MV-4-11 (cell line): ENCODE data around the gene TBC1D5.
"Not testable (repeated sequence)": the region's sequence is repeated elsewhere in the genome, so short reads cannot be mapped to it uniquely, and the experiment has no call there.

Source experiments
- DNase-seq: peaks from one replicate; lab custom pipeline; 2025; lab: John Stamatoyannopoulos, UW

TBC1D5 gene

DNA sequence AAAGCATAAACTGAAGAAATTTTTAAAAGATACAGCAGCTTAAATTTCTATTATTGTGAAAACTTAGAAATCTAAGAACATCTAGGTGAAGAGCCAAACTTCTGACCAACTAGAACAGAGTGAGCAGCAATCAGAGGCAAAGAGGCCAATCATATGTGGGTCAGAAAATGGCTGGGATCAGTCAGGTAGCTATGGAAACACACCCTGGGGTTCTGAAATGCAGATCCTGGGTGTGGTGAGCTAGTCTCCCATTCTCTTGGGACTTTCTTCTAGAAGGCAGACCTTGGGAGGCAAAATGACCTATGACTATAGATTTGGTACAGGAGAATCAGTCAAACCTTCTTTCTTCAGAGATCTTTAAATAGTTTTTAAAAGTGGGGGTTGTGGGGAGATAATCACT, 385.8 kb downstream of the TBC1D5 start:
- no peak for DNase-seq

DNA sequence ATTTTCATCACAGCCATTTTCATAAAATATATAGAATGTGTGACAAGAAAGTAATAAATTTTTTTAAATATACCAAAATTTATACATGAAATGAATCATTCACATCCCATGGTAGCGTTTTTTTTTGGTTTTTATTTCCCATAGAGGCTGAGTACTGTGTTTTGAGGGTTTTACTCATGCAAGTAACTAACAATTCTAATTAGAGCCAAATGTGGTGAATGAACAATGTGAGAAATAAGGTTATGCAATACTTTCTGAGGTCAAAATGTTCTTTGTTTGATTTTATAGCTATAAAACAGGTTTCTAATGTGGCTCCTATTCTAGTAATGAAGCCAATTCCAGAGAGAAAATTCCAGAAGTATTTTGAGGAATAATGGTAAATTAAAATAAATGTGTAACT, 386.8 kb downstream of the TBC1D5 start:
- DNase-seq: no peak

DNA sequence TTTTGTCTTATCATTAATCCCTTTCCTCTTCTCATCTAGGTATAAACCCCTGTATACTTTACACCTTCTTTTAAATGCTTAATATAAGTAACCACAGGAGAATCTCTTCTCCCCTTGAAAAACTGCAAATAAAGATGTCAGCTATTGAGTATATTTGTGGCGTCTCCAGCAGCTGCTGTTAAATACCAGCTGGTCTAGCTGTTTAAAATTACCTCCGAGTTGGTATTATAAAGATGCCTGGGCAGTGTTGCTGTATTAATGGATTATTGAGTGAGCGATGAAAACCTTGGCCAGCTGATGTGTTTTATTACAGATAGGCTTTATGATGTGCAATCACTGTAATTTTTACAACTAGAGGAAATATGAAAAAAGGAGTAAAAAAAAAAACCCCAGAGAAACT, 388.1 kb downstream of the TBC1D5 start:
- DNase-seq: no peak

DNA sequence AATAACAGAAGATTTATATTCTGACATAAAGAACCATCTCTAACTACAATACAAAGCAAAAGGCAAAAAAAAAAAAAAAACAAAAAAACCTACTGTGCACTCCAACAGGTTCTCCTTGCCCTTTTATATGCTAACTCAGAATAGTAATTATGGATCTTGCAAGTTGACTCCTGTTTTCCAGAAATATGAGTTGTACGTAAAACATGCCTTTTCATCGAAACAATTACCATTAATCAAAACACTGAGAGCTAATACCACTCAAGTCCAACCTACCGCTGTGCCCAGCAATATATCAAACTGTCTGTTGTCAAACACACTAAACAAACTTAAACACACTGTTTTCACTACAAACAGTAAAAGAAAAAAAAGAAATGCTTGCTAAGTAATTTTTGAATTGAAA, 389.8 kb downstream of the TBC1D5 start:
- DNase-seq: no peak

DNA sequence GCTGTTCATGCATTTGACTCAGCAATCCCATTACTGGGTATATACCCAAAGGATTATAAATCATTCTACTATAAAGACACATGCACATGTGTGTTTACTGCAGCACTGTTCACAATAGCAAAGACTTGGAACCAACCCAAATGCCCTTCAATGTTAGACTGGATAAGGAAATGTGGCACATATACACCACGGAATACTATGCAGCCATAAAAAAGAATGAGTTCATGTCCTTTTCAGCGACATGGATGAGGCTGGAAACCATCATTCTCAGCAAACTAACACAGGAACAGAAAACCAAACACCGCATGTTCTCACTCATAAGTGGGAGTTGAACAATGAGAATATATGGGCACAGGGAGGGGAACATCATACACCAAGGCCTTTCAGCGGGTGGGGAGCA, 391.2 kb downstream of the TBC1D5 start:
- not testable (repeated sequence) for DNase-seq

DNA sequence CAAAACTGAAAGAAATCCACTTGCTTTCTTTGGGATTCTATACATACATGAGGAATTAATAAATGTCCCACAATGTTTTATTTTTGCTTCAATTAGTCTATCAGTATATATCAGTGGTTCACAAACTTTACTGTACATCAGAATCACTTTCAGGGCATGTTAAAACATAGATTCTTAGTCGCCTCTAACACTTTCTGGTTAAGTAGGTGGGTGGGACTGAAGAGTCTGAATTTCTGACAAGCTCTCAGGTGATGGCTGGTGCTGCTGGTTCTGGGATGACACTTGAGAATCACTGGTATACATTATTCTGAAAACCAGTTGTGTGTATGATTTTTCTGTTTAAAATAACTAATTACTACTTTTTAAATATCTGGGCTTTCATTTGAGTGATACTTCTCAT, 393.3 kb downstream of the TBC1D5 start:
- DNase-seq: no peak

DNA sequence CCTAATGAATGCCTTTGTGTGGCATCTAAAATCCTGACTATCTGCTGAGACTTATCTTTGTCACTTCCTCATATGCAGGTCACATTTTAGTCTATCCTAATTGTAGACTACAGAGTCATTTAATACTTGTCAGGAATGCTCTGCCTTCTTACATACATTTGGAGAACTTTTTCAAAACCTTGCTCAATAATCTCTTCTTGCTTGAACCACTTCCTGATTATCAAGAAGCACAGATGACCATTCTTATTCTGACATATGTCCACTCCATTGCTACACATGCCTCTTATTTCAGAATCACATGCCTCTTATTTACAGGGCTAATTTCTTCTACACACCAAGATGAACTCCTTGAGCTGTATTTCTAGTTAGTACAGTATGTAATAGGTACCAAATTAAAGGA, 400.3 kb downstream of the TBC1D5 start:
- DNase-seq: peak; percentile 47

DNA sequence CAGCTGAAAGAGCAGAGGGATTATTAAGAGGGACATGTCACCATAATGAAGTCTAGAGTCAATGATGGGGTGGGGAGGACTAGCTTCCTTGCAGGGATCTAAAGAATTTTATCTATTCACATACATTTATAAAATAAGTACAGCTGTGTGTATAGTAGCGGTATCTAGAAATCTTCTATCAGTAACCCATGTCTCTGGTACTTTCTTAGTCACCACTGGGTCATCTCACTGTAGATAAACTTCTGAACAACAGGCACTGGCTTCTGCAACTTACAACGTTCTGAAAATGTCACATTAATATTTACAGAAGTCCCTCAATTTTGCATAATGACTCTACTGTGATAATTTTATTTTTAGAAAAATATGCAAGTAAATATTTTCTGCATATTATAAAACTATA, 401.7 kb downstream of the TBC1D5 start:
- no peak for DNase-seq

DNA sequence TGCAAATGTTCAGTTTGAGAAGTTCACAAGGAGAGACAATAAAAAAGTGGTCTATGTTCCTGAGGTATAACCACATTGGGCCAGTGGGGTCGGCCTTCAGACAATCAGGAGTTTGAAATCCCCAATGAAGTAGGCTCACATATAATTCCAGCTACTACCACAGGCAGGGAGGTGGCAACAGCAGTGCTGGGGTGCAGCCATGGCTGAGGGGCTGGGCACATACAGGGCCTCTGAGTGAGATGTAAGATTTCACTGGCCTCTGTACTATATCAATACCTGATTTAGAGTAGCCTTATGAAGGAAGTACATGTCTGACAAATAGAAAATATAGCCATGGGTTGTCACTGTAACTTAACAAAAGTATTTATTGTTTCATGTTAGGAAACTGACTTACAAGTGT, 402.2 kb downstream of the TBC1D5 start:
- no peak for DNase-seq

DNA sequence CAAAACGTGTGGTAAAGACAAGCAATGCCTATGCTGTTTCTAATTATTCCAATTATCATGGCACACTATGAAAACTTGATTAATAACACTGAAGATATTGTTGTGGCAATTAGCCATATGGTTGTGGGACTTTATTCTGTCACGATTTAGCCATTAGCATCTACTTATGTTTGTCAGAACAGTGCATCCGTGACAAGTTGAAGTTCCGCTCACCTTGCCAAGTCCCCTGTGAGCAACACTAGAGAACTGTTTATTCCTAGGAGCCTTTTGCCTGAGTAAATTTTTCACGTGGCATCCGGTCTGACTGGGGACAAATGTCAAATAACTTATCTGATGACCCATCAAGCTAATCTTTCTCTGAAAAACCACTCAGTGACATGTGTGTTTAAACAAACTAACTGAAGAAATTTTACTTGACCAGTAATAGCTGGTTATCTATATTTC, 403.3 kb downstream of the TBC1D5 start:
- DNase-seq: no peak

DNA sequence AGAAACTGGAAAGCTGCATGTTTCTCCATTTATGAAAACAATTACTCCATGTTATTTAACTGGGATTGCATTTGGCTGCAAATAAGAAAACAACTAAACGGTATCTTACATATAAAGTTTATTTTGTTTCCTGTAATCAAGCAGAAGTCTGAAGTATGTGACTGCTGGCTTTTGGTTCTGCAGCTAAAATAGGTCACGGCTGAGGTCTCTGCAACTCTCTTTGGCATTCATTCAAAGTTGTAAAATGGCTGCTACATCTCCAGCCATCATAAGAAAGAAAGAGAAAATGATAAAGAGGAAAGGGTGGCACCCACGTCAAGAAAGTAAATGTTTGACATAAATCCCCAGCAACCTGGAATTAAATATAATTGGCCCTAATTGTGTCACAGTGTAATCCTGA, 406.1 kb downstream of the TBC1D5 start:
- no peak for DNase-seq

DNA sequence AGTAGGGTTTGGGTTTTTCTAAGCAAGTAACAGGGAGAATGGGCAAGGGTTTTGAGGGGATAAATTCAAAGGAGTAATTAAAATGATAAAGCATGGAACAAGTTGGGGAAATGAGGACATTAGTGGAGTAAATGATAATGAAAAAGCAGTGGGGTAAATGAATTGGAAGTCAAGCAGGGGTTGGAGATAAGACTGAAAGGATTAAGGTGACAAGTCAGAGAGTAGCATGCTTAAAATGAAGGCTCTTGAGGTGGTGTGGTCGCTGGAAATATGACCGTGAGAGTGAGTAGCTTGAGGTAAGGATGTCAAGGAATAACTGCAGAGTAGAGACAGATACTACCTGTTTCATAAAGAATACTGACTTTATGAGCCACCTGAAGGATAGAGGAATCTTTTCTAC, 408.5 kb downstream of the TBC1D5 start:
- DNase-seq: no peak

DNA sequence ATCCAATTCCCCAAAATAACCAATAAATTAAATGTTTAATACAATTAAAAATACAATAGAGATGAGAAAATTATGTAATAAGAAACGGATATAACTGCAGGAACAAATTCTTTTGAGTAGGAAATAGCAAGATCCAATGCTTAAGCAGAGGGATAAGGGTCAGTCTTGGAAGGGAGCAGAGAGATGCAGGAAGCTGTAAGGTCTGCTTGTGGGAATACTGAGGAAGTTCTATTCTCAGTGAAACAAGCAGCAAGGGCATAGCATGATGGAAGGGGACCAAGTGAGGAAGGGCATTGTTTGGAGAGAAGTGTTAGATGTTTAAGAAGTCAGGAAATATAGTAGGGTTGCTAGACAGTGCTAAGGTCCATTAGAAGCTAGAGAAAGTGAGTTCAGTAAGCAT, 409.0 kb downstream of the TBC1D5 start:
- DNase-seq: no peak

DNA sequence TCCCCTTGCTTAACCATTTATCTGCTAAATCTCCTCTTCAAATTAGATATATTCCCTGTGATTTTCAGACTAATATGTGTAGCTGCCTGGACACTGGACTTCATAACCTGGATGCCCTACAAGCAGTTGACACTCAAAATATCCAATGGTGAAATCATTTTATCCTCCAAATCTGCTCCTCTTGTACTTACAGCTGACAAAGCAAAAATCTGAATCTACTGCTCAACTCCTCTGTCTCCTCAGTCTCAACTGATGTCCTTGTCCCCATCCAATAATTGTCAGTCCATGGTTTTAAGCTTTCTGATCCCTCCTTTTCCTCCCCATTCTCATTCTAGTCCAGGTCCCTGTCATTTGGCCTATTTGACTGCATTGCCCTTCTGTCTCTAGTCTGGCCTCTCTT, 411.8 kb downstream of the TBC1D5 start:
- no peak for DNase-seq

DNA sequence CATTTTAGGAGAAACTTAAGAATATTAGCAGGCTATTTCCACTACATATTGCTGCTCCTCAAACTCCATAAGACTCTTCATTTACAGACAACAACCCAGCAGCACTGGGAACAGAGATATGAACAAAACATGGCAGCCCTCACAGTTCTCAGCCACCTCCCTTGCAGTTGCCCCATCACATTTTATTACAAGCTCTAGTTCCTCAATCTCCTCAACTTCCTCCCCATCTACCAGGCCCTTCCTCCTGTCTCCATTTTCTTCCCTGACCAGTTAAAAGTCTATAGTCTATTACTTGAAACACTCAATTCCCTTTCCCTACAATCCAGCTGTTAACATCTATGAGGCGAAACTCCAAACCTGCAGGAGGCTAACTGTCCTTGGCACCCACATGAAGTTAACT, 412.5 kb downstream of the TBC1D5 start:
- DNase-seq: peak; percentile 55

DNA sequence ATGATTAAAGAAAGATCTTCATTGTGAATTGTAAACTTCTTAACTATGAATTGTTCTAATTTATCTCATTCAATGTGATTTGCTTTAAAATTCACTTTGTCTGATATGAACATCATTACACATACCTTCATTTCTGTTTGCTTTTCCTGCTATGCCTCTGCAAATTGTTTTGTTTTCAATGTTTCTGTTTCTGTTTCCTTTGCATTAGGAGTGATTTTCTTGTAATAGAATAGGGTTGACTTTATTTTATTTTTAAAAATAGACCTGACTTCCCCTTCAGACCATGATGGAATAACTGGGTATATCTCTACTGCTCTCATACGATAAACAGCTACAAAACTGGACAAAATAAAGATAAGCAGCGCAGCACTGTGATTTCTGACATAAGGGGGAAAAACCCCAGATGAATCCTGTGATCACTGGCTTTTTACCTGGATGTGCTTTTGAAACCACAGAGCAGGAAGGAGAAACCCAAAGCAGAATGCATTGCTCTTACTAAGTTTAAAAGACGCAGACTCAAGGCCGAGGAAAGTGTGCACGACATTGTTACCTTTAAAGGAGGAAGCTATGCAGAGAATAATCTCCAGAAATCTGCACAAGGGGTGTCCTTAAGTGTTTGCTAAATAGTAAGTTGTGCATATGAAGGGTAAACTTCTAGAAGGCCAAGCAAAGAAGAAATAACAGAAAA, 420.2 kb downstream of the TBC1D5 start:
- DNase-seq: no peak

DNA sequence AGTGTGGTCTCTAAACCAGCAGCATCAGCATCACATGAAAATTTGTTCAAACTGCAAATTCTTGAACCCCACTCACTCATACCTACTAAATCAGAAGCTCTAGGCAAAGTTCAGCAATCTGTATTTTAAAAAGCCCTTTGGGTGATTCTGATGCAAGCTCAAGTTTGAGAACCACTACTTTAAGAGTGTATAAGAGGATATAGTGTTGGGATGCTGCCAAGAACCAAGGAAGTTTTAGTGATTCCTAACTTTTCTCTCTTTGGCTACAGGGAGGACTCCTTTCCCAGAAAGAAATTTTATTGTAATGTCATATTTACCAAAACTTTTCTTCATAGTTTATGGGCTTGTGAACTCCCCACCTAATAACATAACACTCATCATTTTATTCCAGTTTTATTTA, 422.2 kb downstream of the TBC1D5 start:
- no peak for DNase-seq

DNA sequence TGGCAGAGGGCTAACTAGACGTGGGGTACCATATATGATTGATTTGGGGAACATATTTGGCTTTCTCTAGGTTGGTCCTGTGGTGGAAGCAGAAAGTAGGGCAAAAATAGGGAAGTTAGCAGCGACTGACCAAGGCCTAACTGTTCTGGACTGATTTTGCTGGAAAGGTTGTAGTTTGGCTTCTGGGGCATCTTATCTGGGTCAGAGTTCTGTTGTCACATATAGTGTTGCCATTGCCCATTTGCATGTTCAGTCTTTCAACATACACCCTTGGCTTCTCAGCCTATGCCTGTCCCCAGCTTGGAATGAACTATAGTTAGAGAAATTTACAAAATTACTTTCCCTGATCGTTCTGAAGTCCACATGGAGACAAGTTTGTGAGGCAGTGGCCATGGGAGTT, 426.5 kb downstream of the TBC1D5 start:
- DNase-seq: no peak

DNA sequence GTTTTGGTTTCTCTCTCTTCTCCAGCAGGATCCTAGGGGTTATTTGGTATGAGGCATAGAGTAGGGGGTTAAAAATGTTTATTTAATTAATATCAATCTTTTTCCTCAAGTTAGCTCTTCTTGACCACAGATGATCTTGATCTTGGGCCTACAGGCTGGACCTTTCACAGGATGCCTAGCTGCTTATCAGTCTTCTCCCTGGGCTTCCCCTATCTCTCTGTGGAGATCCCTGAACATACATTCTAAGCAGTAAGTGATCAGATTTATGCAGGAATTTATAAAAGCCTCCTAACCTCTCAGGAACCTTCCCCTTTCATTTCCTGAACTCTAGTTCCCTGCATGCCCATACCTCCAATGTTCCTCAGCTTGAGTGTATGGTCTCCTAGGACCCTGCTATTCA, 428.3 kb downstream of the TBC1D5 start:
- DNase-seq: no peak

DNA sequence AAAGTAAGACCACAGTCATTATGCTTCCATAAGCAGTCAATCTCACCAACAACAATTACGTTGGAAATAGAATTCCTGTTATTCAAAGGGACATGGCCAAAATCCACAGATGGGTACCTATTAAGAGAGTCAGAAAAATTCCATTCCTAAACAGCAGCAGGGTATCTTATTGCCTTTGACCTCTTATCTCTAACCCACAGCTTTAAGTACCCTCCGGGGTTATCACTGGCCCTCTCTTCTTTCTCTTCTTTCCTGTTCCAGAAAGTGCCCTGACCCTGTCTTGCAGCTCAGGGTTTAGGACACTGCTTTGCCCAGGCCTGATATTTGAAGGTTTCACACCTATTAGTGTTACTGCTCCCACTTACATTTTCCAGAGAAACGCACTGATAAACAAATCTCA, 428.7 kb downstream of the TBC1D5 start:
- DNase-seq: no peak

DNA sequence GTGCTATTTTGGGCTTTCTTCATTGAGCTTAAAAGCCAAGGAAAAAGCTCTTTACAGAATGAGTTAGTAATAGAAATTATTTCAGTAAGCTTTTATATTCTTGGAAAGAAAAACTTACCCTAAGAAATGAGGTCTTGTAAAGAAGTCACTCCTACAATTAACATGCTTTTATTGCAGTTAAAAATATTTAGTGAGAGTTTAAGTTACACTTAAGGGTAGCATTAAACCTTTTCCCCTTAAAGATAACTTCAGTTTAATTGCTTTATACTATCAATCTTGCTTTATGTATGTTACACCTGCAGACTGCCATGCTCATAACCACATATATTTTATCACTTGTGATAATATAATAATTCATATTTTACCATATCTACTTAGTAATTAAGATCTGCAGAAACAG, 431.4 kb downstream of the TBC1D5 start:
- no peak for DNase-seq

DNA sequence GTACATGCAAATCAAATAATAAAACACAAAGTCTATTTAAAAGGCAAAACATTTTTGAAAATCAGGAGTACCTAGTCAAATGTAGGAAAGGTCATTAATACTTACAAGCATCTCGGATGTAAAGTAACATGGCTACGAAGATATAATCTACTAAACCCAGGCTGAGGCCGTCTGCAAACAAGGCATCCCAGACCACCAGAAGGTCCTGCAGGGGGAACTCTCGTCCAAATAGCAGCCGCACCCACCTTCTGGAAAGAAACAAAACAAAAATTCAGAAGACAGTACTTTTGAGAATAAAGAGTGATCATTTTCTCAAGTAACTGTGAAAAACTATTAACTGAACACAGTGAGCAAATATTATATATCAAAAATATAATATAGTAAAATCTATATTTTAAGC, 434.5 kb downstream of the TBC1D5 start:
- DNase-seq: no peak

DNA sequence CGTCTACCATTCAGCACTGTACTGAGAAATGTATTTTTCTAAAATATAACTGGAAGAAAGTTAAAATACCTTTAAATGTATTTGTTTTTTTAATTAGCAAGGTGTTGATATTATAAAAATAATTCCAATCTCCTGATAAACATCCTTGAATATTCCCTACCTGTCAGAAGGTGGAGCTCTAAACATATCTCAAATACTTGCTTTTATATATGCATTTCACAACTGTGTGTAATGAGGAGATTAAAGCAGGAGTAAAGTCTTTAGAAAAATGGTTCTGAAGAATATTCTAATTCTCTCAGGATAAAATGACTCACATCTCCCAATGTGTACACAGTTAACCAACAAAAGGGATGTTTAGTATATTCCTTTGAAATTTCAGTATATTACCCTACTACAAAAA, 434.9 kb downstream of the TBC1D5 start:
- no peak for DNase-seq

DNA sequence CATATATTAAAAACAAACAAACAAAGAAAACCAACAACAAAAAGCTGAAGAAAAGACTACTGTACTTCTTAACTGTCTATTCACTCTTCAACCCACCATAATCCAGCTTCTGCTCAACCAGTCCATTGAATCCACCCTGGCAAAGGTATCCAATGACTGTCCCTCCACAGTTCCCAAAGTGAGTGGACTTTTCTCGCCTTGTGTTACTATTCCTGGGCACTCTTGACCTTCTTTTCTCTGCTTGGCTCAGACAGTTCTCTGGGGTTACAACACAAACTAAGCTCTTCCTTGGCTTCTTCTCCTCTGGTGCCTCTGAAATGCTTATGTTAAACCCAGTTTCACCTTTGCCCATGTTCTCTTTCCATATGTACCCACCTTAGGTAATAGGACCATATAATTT, 437.5 kb downstream of the TBC1D5 start:
- no peak for DNase-seq

DNA sequence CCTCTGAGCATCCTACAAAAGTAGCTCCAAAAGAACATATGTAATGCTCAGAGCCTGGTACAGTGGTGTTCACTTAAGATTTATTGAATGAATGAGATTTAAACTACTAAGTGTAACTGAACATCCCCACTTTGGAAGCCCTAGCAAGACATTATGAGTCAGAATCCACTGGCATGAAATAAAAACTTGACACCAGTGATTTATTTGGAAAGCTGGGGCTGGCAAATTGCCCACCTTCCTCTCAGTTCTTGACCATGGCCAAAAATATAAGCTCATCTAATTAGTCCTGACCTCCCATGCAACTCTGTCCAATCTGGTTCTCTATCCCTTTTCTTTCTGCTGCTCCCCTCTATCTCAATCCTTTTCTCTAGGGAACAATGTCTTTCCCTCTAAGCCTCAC, 439.7 kb downstream of the TBC1D5 start:
- no peak for DNase-seq
